ENCODE results near the gene RTN4RL2. TPM values are rescaled to one million over a fixed set of nuclear protein-coding genes. Genes with fewer than 3 reads are reported as not detected.

RTN4RL2 gene
- total and polyA plus RNA-seq, 9 of the 15 experiments (the other 6 are each of a cell fraction or from before 2014, with no cell fraction given): 0.06 to 1.9 (median 0.34) TPM; not detected in 4

GRCh38 chr11:57458410-57459163 is 1.7 kb upstream of the RTN4RL2 start:
- Histone ChIP-seq H3K4me3 (peak overlapping the region; percentile 31), H3K4me2 (ENCODE audit: insufficient read depth, low read length) (peak overlapping the region; percentile 82), H3K27me3 (ENCODE audit: control insufficient read depth in 2 of 2, insufficient read depth in 2 of 2, low read length in 2 of 2) (no peaks in the 10 kb centered on the region), H3K9me1 (ENCODE audit: control insufficient read depth, insufficient read depth, low read length) (no peaks in the 10 kb centered on the region), H3K79me2 (ENCODE audit: control insufficient read depth, insufficient read depth, low read length) (no peaks in the 10 kb centered on the region), H2AFZ (ENCODE audit: low read depth, low read length) (peak overlapping the region; percentile 82), H3K27ac (ENCODE audit: extremely low read depth, low read depth, low read length) (no peak overlapping the region), H3K4me1 (replicated peaks in 1 of 2; ENCODE audit: control insufficient read depth in 2 of 2, insufficient read depth in 2 of 2, low read length in 2 of 2) (peaks cover 19 to 50% of the 10 kb centered on the region in 2 experiments), H3K9me3 (replicated peaks; ENCODE audit: control insufficient read depth, insufficient read depth, low read depth, low read length) (no peaks in the 10 kb centered on the region), H3K9ac (ENCODE audit: insufficient read depth in 1 of 2, low read depth in 2 of 2, low read length in 2 of 2) (peak overlapping the region; percentile 45 to 69; a peak in 2 of 4 replicates), H4K20me1 (replicated peaks; ENCODE audit: control insufficient read depth, insufficient read depth, low read length) (peaks cover 5% of the 10 kb centered on the region; the same call in 1 of the 2 replicates), H3K36me3 (ENCODE audit: control insufficient read depth, insufficient read depth, low read length) (no peaks in the 10 kb centered on the region)
- POLR2A ChIA-PET: interaction anchor here (1.3 to 2.3 kb wide), 2 partner anchors 14 to 70 kb away, joined by 5 to 7 read pairs; no protein-coding TSS in a partner anchor
- DNase-seq (ENCODE audit: extremely low read depth in 1 of 4, low spot score in 3 of 4) (peak; percentile 58 to 74 (median 68)), FAIRE-seq (peak; percentile 76), ATAC-seq (peak; percentile 51)
- intact Hi-C loops (cut with micrococcal nuclease): loop anchor here (1.0 to 5.0 kb wide), 3 partner anchors 34 to 1064 kb away; partner anchors contain the start of gene UBE2L6
- CTCF ChIA-PET (ENCODE audit: low intra/inter-chr PET ratio): interaction anchor here (0.6 to 3.6 kb wide), 5 partner anchors 22 to 636 kb away, joined by 3 to 32 read pairs (median 3); partner anchors contain the start of gene CLP1
- BruUV-seq (replicated peaks): no TSS peak
- in situ Hi-C loops (cut with MboI): loop anchor here (10.0 kb wide), 1 partner anchor 186 kb away; the partner anchor contains the start of gene YPEL4
- WGBS (ENCODE audit: insufficient coverage, low coverage, missing lambda C conversion rate): under 1% methylated on average over 25 of the region's 44 CpGs
- TF ChIP-seq ZBTB26 (CRISPR knock-in tag; IDR thresholded peaks at IDR 0.05) (0 out of 2 replicates have a peak, but pooled peaks have one; percentile 66), MAZ (CRISPR knock-in tag; conservative IDR thresholded peaks at IDR 0.05 in 1 of 2, IDR thresholded peaks at IDR 0.05 in 1 of 2) (peak in 1 of 2 experiments; percentile 34; a peak in 1 of 4 replicates), GMEB1 (CRISPR knock-in tag; IDR thresholded peaks at IDR 0.05) (no peak), ILK (tag; IDR thresholded peaks at IDR 0.05; ENCODE audit: borderline replicate concordance, low read depth) (no peak), FOXK2 (conservative IDR thresholded peaks at IDR 0.05 in 1 of 2, IDR thresholded peaks at IDR 0.05 in 1 of 2; ENCODE audit: low read depth in 2 of 2) (0 out of 4 replicates have a peak, but pooled peaks of 1 of the 2 experiments have one; percentile 37), TFAP4 (CRISPR knock-in tag; IDR thresholded peaks at IDR 0.05; ENCODE audit: borderline replicate concordance) (peak; percentile 20; the same call in 1 of the 2 replicates), CXXC5 (CRISPR knock-in tag; IDR thresholded peaks at IDR 0.05) (peak; percentile 26), DEAF1 (CRISPR knock-in tag; IDR thresholded peaks at IDR 0.05) (peak; percentile 35; the same call in 1 of the 2 replicates), NBN (IDR thresholded peaks at IDR 0.05; ENCODE audit: low read depth) (peak; percentile 82; the same call in 1 of the 2 replicates), ETV5 (CRISPR knock-in tag; IDR thresholded peaks at IDR 0.05; ENCODE audit: low read depth) (no peak), ZC3H8 (IDR thresholded peaks at IDR 0.05) (0 out of 2 replicates have a peak, but pooled peaks have one; percentile 82), L3MBTL2 (IDR thresholded peaks at IDR 0.05) (0 out of 2 replicates have a peak, but pooled peaks have one; percentile 14), EGR1 (conservative IDR thresholded peaks at IDR 0.05) (no peak), TGIF2 (CRISPR knock-in tag; IDR thresholded peaks at IDR 0.05) (no peak), KDM2B (CRISPR knock-in tag; IDR thresholded peaks at IDR 0.05) (peak; percentile 79; the same call in 1 of the 2 replicates)
